Fibroblast of pulmonary artery (primary cell): ENCODE measurements around the gene UBXN7.
"Not testable (repeated sequence)": the region's sequence is repeated elsewhere in the genome, so short reads cannot be mapped to it uniquely, and the experiment has no call there.

ENCODE experiments used
- DNase-seq: peaks from one replicate; pipeline ENCODE4 v3.0.0-alpha.2; 2010; ENCODE audit warnings: low read depth
- H3K4me3 ChIP-seq: replicated peaks from 2 replicates; pipeline ENCODE4 v1.5.1; 2011; ENCODE audit warnings: low read depth, mild to moderate bottlenecking, control low read depth, low read length, moderate library complexity
- TF ChIP-seq, protein P1 (sequence below): IDR thresholded peaks from 2 replicates; pipeline ENCODE4 v1.5.1; 2011; ENCODE audit warnings: mild to moderate bottlenecking, control low read depth, low read length, inconsistent platforms; ENCODE audit errors: missing control alignments

UBXN7 gene

GRCh38 chr3:196317687-196318467, 114.3 kb downstream of the UBXN7 start, which contains the start of gene DYNLT2B:
DYNLT2B (minus strand) TSS chr3:196318240; CDS start chr3:196318152, 88 bp downstream.
- DNase-seq = peak; percentile 89
- H3K4me3 ChIP-seq = peak within 1 kb of the TSS; percentile 83
- TF ChIP-seq, protein P1, sequence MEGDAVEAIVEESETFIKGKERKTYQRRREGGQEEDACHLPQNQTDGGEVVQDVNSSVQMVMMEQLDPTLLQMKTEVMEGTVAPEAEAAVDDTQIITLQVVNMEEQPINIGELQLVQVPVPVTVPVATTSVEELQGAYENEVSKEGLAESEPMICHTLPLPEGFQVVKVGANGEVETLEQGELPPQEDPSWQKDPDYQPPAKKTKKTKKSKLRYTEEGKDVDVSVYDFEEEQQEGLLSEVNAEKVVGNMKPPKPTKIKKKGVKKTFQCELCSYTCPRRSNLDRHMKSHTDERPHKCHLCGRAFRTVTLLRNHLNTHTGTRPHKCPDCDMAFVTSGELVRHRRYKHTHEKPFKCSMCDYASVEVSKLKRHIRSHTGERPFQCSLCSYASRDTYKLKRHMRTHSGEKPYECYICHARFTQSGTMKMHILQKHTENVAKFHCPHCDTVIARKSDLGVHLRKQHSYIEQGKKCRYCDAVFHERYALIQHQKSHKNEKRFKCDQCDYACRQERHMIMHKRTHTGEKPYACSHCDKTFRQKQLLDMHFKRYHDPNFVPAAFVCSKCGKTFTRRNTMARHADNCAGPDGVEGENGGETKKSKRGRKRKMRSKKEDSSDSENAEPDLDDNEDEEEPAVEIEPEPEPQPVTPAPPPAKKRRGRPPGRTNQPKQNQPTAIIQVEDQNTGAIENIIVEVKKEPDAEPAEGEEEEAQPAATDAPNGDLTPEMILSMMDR = no peak

DNA sequence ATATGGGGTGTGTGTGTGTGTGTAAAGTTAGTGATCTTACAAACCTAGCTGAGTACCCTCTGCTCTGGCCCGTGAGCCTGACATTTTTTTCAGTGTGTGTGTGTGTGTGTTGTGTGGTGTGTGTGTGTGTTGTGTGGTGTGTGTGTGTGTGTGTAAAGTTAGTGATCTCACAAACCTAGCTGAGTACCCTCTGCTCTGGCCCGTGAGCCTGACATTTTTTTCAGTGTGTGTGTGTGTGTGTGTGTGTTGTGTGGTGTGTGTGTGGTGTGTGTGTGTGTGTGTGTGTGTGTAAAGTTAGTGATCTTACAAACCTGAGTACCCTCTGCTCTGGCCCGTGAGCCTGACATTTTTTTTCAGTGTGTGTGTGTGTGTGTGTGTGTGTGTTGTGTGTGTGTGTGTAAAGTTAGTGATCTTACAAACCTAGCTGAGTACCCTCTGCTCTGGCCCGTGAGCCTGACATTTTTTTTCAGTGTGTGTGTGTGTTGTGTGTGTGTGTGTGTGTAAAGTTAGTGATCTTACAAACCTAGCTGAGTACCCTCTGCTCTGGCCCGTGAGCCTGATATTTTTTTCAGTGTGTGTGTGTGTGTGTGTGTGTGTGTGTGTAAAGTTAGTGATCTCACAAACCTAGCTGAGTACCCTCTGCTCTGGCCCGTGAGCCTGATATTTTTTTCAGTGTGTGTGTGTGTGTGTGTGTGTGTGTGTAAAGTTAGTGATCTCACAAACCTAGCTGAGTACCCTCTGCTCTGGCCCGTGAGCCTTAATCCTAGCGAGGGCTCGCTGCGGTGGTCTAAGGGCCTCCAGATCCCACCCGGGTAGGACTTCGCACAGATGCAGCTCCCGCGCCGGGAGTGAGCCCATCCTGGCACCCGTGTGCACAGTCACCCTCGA, 115.2 kb downstream of the UBXN7 start:
- peak; percentile 20 for DNase-seq
- peak overlapping the region; percentile 83 for H3K4me3 ChIP-seq

- no peak for DNase-seq
- TF ChIP-seq, protein P1 = no peak
Measured at GRCh38 chr3:196315821-196316220, 116.4 kb downstream of the UBXN7 start.

GRCh38 chr3:196314597-196314996, 117.6 kb downstream of the UBXN7 start:
- TF ChIP-seq, protein P1 = no peak
- H3K4me3 ChIP-seq = no peak overlapping the region
- DNase-seq = no peak

More at GRCh38 chr3:196315821-196316220, 116.4 kb downstream of the UBXN7 start:
- H3K4me3 ChIP-seq = no peak overlapping the region

GRCh38 chr3:196314086-196314485, 118.1 kb downstream of the UBXN7 start:
- DNase-seq, H3K4me3 ChIP-seq: not testable (repeated sequence)

GRCh38 chr3:196302960-196303359, 129.3 kb downstream of the UBXN7 start:
- not testable (repeated sequence) for DNase-seq, H3K4me3 ChIP-seq

DNA sequence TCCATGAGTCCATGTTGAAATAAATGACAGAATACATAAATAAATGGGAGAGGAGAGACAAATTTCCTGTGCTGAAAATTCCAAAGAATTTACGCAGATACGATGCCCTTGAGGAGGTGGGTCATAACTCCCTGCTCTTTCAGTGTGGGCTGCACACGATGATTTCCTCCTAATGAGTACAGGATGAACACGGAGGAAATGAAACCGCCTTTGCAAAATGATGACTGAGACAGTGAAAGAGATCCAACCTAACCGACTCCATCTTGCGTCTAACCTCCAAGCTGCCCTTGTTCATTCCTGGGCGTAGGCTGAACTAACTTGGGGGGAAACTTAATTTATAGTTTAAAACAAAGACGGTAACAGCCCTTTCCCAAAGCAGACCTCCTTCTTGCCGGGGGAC, 129.7 kb downstream of the UBXN7 start:
- not testable (repeated sequence) for DNase-seq, H3K4me3 ChIP-seq

- H3K4me3 ChIP-seq = no peak overlapping the region
- DNase-seq = no peak
- TF ChIP-seq, protein P1 = no peak
Measured at GRCh38 chr3:196298521-196298920, 133.7 kb downstream of the UBXN7 start.
